Endothelial cell of umbilical vein (primary cell): ENCODE results near the gene BTN2A1. TPM values are rescaled to one million over a fixed set of nuclear protein-coding genes. Genes with fewer than 3 reads are reported as not detected.

Source experiments
- BruUV-seq: library from RNA; stranded (reverse); fragments of 400-500 nt; replicated peaks from 2 replicates; lab custom pipeline; 2021; lab: Mats Ljungman, UMichigan
- CTCF ChIA-PET: fragments of 300-600, 350-600 bp; sonication (Branson Sonifier 250); formaldehyde crosslinking; loops from one replicate; lab custom pipeline; 2021; ENCODE audit warnings: antibody characterized with exemption, inconsistent platforms; lab: Charles Lee
- POLR2A ChIA-PET: fragments of 300-600, 350-600 bp; sonication (Branson Sonifier 250); formaldehyde crosslinking; loops from one replicate; lab custom pipeline; 2021; ENCODE audit warnings: antibody characterized with exemption, inconsistent platforms; lab: Charles Lee
- DNase-seq: peaks from one replicate; pipeline ENCODE4 v3.0.0-alpha.2; 2011; ENCODE audit warnings: low read depth, low spot score
- FAIRE-seq: peaks from 2 replicates; lab custom pipeline; 2011; peaks lifted over from hg19 to GRCh38; lab: Jason Lieb, UNC
- H2AFZ ChIP-seq: 2 replicates; pipeline ENCODE4 v1.6.0; 2012; ENCODE audit warnings: low read depth, low read length, control low read depth, inconsistent platforms
- H3K27ac ChIP-seq: 2 replicates; pipeline ENCODE4 v1.5.1; 2011; ENCODE audit warnings: low read depth, mild to moderate bottlenecking, control low read depth, low read length, moderate library complexity; ENCODE audit not compliant: insufficient read depth
- H3K27me3 ChIP-seq, 2 experiments: 2 replicates each; pipeline versions ENCODE4 v1.6.0 to v1.6.1; 2011; ENCODE audit warnings: low read length in 2 of 2, mixed read lengths in 1 of 2; ENCODE audit not compliant: control insufficient read depth in 2 of 2, insufficient read depth in 2 of 2
- H3K36me3 ChIP-seq, 2 experiments: 2 replicates in 1 of 2; 3 replicates in 1 of 2; pipeline ENCODE4 v1.5.1; 2011; ENCODE audit warnings: low read length in 2 of 2, mild to moderate bottlenecking in 1 of 2, moderate library complexity in 1 of 2; ENCODE audit not compliant: control insufficient read depth in 2 of 2, insufficient read depth in 2 of 2; ENCODE audit errors: extremely low read depth in 1 of 2
- H3K4me1 ChIP-seq: 3 replicates; pipeline ENCODE4 v1.5.1; 2011; ENCODE audit warnings: mild to moderate bottlenecking, low read length; ENCODE audit not compliant: control insufficient read depth, insufficient read depth; ENCODE audit errors: extremely low read depth
- H3K4me2 ChIP-seq: 2 replicates; pipeline ENCODE4 v1.6.1; 2011; ENCODE audit warnings: low read length, control low read depth, mixed read lengths; ENCODE audit not compliant: insufficient read depth
- H3K4me3 ChIP-seq, 3 experiments: fragments of 200-600 bp in 1 of 3; sonication (generic), shearing (Covaris generic) in 1 of 3; replicated peaks in 1 of 3; 2 replicates each; pipeline ENCODE4 v1.5.1; 2011 to 2016; ENCODE audit warnings: control low read depth in 3 of 3, low read length in 3 of 3, mild to moderate bottlenecking in 2 of 3, inconsistent platforms in 1 of 3, low read depth in 1 of 3, moderate library complexity in 1 of 3; ENCODE audit not compliant: insufficient read depth in 1 of 3
- H3K79me2 ChIP-seq: 2 replicates; pipeline ENCODE4 v1.6.0; 2012; ENCODE audit warnings: low read length, inconsistent platforms; ENCODE audit not compliant: control insufficient read depth, insufficient read depth
- H3K9ac ChIP-seq: replicated peaks from 2 replicates; pipeline ENCODE3; 2011; ENCODE audit warnings: low read length, control low read depth; ENCODE audit not compliant: insufficient read depth; ENCODE audit errors: extremely low read depth
- H3K9me1 ChIP-seq: replicated peaks from 3 replicates; pipeline ENCODE4 v1.6.0; 2011; ENCODE audit warnings: mild to moderate bottlenecking, low read length; ENCODE audit not compliant: control insufficient read depth, insufficient read depth; ENCODE audit errors: extremely low read depth
- H3K9me3 ChIP-seq: replicated peaks from 2 replicates; pipeline ENCODE4 v1.5.1; 2012; ENCODE audit warnings: low read length, inconsistent platforms; ENCODE audit not compliant: control insufficient read depth, insufficient read depth
- H4K20me1 ChIP-seq: replicated peaks from 2 replicates; pipeline ENCODE3; 2011; ENCODE audit warnings: mild to moderate bottlenecking, low read length; ENCODE audit not compliant: control insufficient read depth, insufficient read depth; ENCODE audit errors: extremely low read depth
- EZH2 ChIP-seq: IDR thresholded peaks from 2 replicates; pipeline ENCODE4 v1.6.1; 2012; ENCODE audit warnings: borderline replicate concordance, low read depth, mild to moderate bottlenecking, moderate library complexity, low read length, inconsistent platforms; ENCODE audit not compliant: severe bottlenecking
- FOS ChIP-seq: IDR thresholded peaks from 2 replicates; pipeline ENCODE4 v1.6.1; 2011; ENCODE audit warnings: mild to moderate bottlenecking, low read length, moderate library complexity, borderline replicate concordance; ENCODE audit not compliant: insufficient read depth
- GATA2 ChIP-seq: IDR thresholded peaks from 2 replicates; pipeline ENCODE4 v1.7.0; 2011; ENCODE audit warnings: low read depth, mild to moderate bottlenecking, moderate library complexity, mixed read lengths, low read length; ENCODE audit not compliant: insufficient read length, insufficient read depth
- JUN ChIP-seq: IDR thresholded peaks from 2 replicates; pipeline ENCODE4 v1.6.1; 2011; ENCODE audit warnings: borderline replicate concordance, low read depth; ENCODE audit not compliant: insufficient read length, insufficient read depth
- MYC ChIP-seq: IDR thresholded peaks from one replicate; pipeline ENCODE4 v1.6.1; 2011; ENCODE audit warnings: mild to moderate bottlenecking, low read depth, low read length
- POLR2A ChIP-seq: IDR thresholded peaks from 2 replicates; pipeline ENCODE4 v1.6.1; 2012; ENCODE audit warnings: low read depth, mild to moderate bottlenecking, control low read depth, low read length
- POLR2AphosphoS5 ChIP-seq: IDR thresholded peaks from 2 replicates; pipeline ENCODE4 v1.6.1; 2012; ENCODE audit warnings: low read depth, mild to moderate bottlenecking, control low read depth, low read length, moderate library complexity; ENCODE audit not compliant: insufficient read depth
- dilution Hi-C: fragments of 300-500 bp; cut with MboI; formaldehyde crosslinking; loops from one replicate; pipeline ENCODE4 v1.15.0; 2019; ENCODE audit warnings: low sequenced_read_pairs; ENCODE audit not compliant: extremely low pct_ligation_motif_present
- intact Hi-C: fragments of 100-400 bp; cut with micrococcal nuclease; formaldehyde crosslinking; loops from one replicate; pipeline ENCODE4 v1.10.0; 2022
- polyA plus RNA-seq, 4 experiments: library from polyadenylated mRNA; depleted of rRNA in 3 of 4; stranded (reverse) in 3 of 4; unstranded in 1 of 4; fragments of >200 nt; gene quantifications; 2 replicates each; pipeline versions ENCODE4 v1.2.1 to v1.2.3, GENCODE V29; 2011 to 2012; ENCODE audit warnings: missing spikeins in 1 of 4
- total RNA-seq: library from RNA; stranded (reverse); gene quantifications from 2 replicates; pipeline ENCODE4 v1.2.3, GENCODE V29; 2021
- TF ChIP-seq, protein P1 (sequence below), 2 donors: IDR thresholded peaks; 1 replicate in 1 of 2; 2 replicates in 1 of 2; pipeline ENCODE4 v1.5.1; 2011; ENCODE audit warnings: low read length in 2 of 2, mild to moderate bottlenecking in 2 of 2, moderate library complexity in 2 of 2, control low read depth in 1 of 2, inconsistent platforms in 1 of 2, low read depth in 1 of 2; ENCODE audit not compliant: insufficient read depth in 1 of 2; ENCODE audit errors: extremely low read depth in 1 of 2
- TF ChIP-seq, protein P2 (sequence below): IDR thresholded peaks from 2 replicates; pipeline ENCODE4 v1.6.1; 2011; ENCODE audit not compliant: insufficient read depth, insufficient read length

Gene BTN2A1
- total and polyA plus RNA-seq, 2 donors (not counting 3 experiments of a cell fraction or from before 2014, with no cell fraction given), result 25.1 to 31.9 TPM

GRCh38 chr6:26426691-26427450 lies 30.9 kb upstream of the BTN2A1 start:
- H3K4me2 ChIP-seq, result no peak overlapping the region
- no peak overlapping the region for H3K9ac ChIP-seq
- dilution Hi-C loops, result no loop called here
- BruUV-seq, result no TSS peak
- DNase-seq (no peak), FAIRE-seq (no peak)
- H3K4me1 ChIP-seq, result no peaks in the 10 kb centered on the region
- CTCF ChIA-PET, result no interaction called here
- H3K9me3 ChIP-seq, result no peaks in the 10 kb centered on the region
- H3K27me3 ChIP-seq, result no peaks in the 10 kb centered on the region
- H3K9me1 ChIP-seq, result no peaks in the 10 kb centered on the region
- H2AFZ ChIP-seq, result no peak overlapping the region
- intact Hi-C loops, result no loop called here
- peaks cover 0 to 23% of the 10 kb centered on the region in 2 experiments for H3K36me3 ChIP-seq
- H3K79me2 ChIP-seq, result peaks cover 2% of the 10 kb centered on the region
- H4K20me1 ChIP-seq, result no peaks in the 10 kb centered on the region
- POLR2A ChIA-PET, result no interaction called here
- H3K27ac ChIP-seq, result no peak overlapping the region
- TF ChIP-seq GATA2 (no peak), EZH2 (no peak), POLR2A (no peak), JUN (no peak), POLR2AphosphoS5 (no peak), FOS (no peak), MYC (no peak)
- TF ChIP-seq, protein P1, sequence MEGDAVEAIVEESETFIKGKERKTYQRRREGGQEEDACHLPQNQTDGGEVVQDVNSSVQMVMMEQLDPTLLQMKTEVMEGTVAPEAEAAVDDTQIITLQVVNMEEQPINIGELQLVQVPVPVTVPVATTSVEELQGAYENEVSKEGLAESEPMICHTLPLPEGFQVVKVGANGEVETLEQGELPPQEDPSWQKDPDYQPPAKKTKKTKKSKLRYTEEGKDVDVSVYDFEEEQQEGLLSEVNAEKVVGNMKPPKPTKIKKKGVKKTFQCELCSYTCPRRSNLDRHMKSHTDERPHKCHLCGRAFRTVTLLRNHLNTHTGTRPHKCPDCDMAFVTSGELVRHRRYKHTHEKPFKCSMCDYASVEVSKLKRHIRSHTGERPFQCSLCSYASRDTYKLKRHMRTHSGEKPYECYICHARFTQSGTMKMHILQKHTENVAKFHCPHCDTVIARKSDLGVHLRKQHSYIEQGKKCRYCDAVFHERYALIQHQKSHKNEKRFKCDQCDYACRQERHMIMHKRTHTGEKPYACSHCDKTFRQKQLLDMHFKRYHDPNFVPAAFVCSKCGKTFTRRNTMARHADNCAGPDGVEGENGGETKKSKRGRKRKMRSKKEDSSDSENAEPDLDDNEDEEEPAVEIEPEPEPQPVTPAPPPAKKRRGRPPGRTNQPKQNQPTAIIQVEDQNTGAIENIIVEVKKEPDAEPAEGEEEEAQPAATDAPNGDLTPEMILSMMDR (IDR thresholded peaks at IDR 0.05; ENCODE audit: extremely low read depth in 1 of 2, insufficient read depth in 1 of 2, low read depth in 1 of 2, low read length in 2 of 2), result no peak
- TF ChIP-seq, protein P2, sequence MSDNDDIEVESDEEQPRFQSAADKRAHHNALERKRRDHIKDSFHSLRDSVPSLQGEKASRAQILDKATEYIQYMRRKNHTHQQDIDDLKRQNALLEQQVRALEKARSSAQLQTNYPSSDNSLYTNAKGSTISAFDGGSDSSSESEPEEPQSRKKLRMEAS, result no peak
- H3K4me3 ChIP-seq, result no peak overlapping the region
